ENCODE measurements around the gene MFAP5. TPM values are rescaled to one million over a fixed set of nuclear protein-coding genes. Genes with fewer than 3 reads are reported as not detected.

The MFAP5 gene
- total RNA-seq, 1 experiment from 2014 or later: 0.61 TPM

- H3K4me3 ChIP-seq (ENCODE audit: low read depth, low read length): no peak overlapping the region; the same call in 1 of the 2 replicates
- no peak for DNase-seq
- Mint-ChIP-seq H3K36me3 (ENCODE audit: insufficient read depth, unreplicated experiment) (peaks cover 6% of the 10 kb centered on the region), H3K4me3 (ENCODE audit: unreplicated experiment) (peak overlapping the region; percentile 95), H3K27me3 (ENCODE audit: insufficient read depth, unreplicated experiment) (peaks cover 38% of the 10 kb centered on the region), H3K9me3 (ENCODE audit: unreplicated experiment) (no peaks in the 10 kb centered on the region), H3K4me1 (ENCODE audit: low read depth, unreplicated experiment) (peaks cover 13% of the 10 kb centered on the region), H3K27ac (ENCODE audit: unreplicated experiment) (peak overlapping the region; percentile 41)
- BruUV-seq (replicated peaks): no TSS peak
- H3K4me1 ChIP-seq: 0 out of 2 replicates have a peak, but pooled peaks cover 6% of the 10 kb centered on the region
- no peaks in the 10 kb centered on the region for H3K9me3 ChIP-seq
- ChIA-PET POLR2A (no interaction called here), CTCF (interaction anchor here (0.6 kb wide), 1 partner anchor 12 kb away, joined by 3 read pairs; no protein-coding TSS in a partner anchor)
- TF ChIP-seq CTCF (IDR thresholded peaks at IDR 0.05; ENCODE audit: insufficient read depth in 1 of 2, low read depth in 1 of 2, low read length in 1 of 2, severe bottlenecking in 1 of 2, unreplicated experiment in 1 of 2): no peak
- H3K27me3 ChIP-seq (replicated peaks; ENCODE audit: control insufficient read depth, insufficient read depth, low read length): no peaks in the 10 kb centered on the region
- no peaks in the 10 kb centered on the region for H3K36me3 ChIP-seq (ENCODE audit: control insufficient read depth, insufficient read depth, low read length)
- intact Hi-C loops (cut with micrococcal nuclease; ENCODE audit: unreplicated experiment): no loop called here
Observed at GRCh38 chr12:8696442-8697090, 33.9 kb upstream of the MFAP5 start.

DNA sequence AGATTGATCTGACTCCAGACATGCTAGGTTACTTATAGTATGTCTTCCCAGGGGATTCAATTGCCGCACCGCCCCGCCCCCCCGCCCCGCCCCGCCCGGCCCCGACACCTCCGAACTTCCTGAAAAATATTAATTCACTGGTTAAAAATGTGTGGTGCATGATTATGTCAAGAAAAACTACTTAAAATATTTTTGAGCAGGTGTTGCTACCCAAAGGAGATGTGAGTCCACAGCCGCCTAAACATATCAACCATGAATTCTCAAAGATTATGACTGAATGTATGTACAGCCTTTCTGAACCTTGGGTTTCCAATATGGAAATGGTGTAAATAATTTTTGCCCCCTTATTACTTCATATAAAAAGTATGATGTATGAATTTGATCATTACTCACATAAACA, 32.5 kb upstream of the MFAP5 start:
- intact Hi-C loops (cut with micrococcal nuclease; ENCODE audit: unreplicated experiment): no loop called here
- H3K27ac Mint-ChIP-seq (ENCODE audit: unreplicated experiment): no peak overlapping the region
- no peak for TF ChIP-seq CTCF (IDR thresholded peaks at IDR 0.05; ENCODE audit: insufficient read depth in 1 of 2, low read depth in 1 of 2, low read length in 1 of 2, severe bottlenecking in 1 of 2, unreplicated experiment in 1 of 2)
- H3K4me3 Mint-ChIP-seq (ENCODE audit: unreplicated experiment): no peak overlapping the region
- H3K9me3 ChIP-seq: no peaks in the 10 kb centered on the region
- 0 out of 2 replicates have a peak, but pooled peaks cover 6% of the 10 kb centered on the region for H3K4me1 ChIP-seq
- CTCF ChIA-PET: no interaction called here
- H3K27me3 Mint-ChIP-seq (ENCODE audit: insufficient read depth, unreplicated experiment): peaks cover 30% of the 10 kb centered on the region
- no peak for DNase-seq
- POLR2A ChIA-PET: no interaction called here
- H3K9me3 Mint-ChIP-seq (ENCODE audit: unreplicated experiment): no peaks in the 10 kb centered on the region
- peaks cover 6% of the 10 kb centered on the region for H3K36me3 Mint-ChIP-seq (ENCODE audit: insufficient read depth, unreplicated experiment)
- H3K36me3 ChIP-seq (ENCODE audit: control insufficient read depth, insufficient read depth, low read length): no peaks in the 10 kb centered on the region
- no peaks in the 10 kb centered on the region for H3K27me3 ChIP-seq (replicated peaks; ENCODE audit: control insufficient read depth, insufficient read depth, low read length)
- peaks cover 13% of the 10 kb centered on the region for H3K4me1 Mint-ChIP-seq (ENCODE audit: low read depth, unreplicated experiment)
- BruUV-seq (replicated peaks): no TSS peak
- no peak overlapping the region for H3K4me3 ChIP-seq (ENCODE audit: low read depth, low read length)

GRCh38 chr12:8692573-8692972, 29.9 kb upstream of the MFAP5 start:
- H3K4me1 Mint-ChIP-seq (ENCODE audit: low read depth, unreplicated experiment): peaks cover 14% of the 10 kb centered on the region
- no peak overlapping the region for H3K4me3 Mint-ChIP-seq (ENCODE audit: unreplicated experiment)

More at GRCh38 chr12:8692573-8692972, 29.9 kb upstream of the MFAP5 start:
- no TSS peak for BruUV-seq (replicated peaks)
- peaks cover under 1% of the 10 kb centered on the region for H3K36me3 Mint-ChIP-seq (ENCODE audit: insufficient read depth, unreplicated experiment)
- intact Hi-C loops (cut with micrococcal nuclease; ENCODE audit: unreplicated experiment): no loop called here
- no peak overlapping the region for H3K27ac Mint-ChIP-seq (ENCODE audit: unreplicated experiment)
- Histone ChIP-seq H3K4me3 (ENCODE audit: low read depth, low read length) (no peak overlapping the region), H3K9me3 (no peaks in the 10 kb centered on the region), H3K36me3 (ENCODE audit: control insufficient read depth, insufficient read depth, low read length) (no peaks in the 10 kb centered on the region), H3K4me1 (no peaks in the 10 kb centered on the region), H3K27me3 (replicated peaks; ENCODE audit: control insufficient read depth, insufficient read depth, low read length) (peaks cover 1% of the 10 kb centered on the region; the same call in 1 of the 2 replicates)
- DNase-seq: no peak
- peaks cover 26% of the 10 kb centered on the region for H3K27me3 Mint-ChIP-seq (ENCODE audit: insufficient read depth, unreplicated experiment)
- POLR2A ChIA-PET: interaction anchor here (0.5 kb wide), 1 partner anchor 326 kb away, joined by 3 read pairs; no protein-coding TSS in a partner anchor
- CTCF ChIA-PET: no interaction called here
- no peak for TF ChIP-seq CTCF (IDR thresholded peaks at IDR 0.05; ENCODE audit: insufficient read depth in 1 of 2, low read depth in 1 of 2, low read length in 1 of 2, severe bottlenecking in 1 of 2, unreplicated experiment in 1 of 2)
- no peaks in the 10 kb centered on the region for H3K9me3 Mint-ChIP-seq (ENCODE audit: unreplicated experiment)
